Effector memory CD8-positive, alpha-beta T cell (primary cell): Measurements from ENCODE around the gene PGGHG.
"Not testable (repeated sequence)": the region's sequence is repeated elsewhere in the genome, so short reads cannot be mapped to it uniquely, and the experiment has no call there.

Experiments used
- ATAC-seq: fragments of 150-1000 bp; cut with Tn5 transposase; replicated peaks from 2 replicates; pipeline ENCODE4 v1.10.0; 2021; ENCODE audit warnings: mild to moderate bottlenecking, moderate library complexity
- DNase-seq, 3 experiments: peaks; one replicate each; pipeline ENCODE4 v3.0.0; 2021
- H3K27ac Mint-ChIP-seq, 2 donors: one replicate each; pipeline ENCODE4 v1.8.0; 2022; ENCODE audit warnings: mild to moderate bottlenecking in 2 of 2, mixed read lengths in 2 of 2, moderate library complexity in 2 of 2
- H3K27me3 Mint-ChIP-seq, 2 donors: one replicate each; pipeline ENCODE4 v1.8.0; 2022; ENCODE audit warnings: mixed read lengths in 2 of 2
- H3K36me3 Mint-ChIP-seq: one replicate; pipeline ENCODE4 v1.8.0; 2022; ENCODE audit warnings: mild to moderate bottlenecking, moderate library complexity, mixed read lengths; ENCODE audit not compliant: insufficient read depth
- H3K4me1 Mint-ChIP-seq, 2 donors: one replicate each; pipeline ENCODE4 v1.8.0; 2022; ENCODE audit warnings: low read depth in 2 of 2, mixed read lengths in 2 of 2
- H3K4me3 Mint-ChIP-seq, 2 donors: one replicate each; pipeline ENCODE4 v1.8.0; 2022; ENCODE audit warnings: mild to moderate bottlenecking in 2 of 2, mixed read lengths in 2 of 2, moderate library complexity in 2 of 2
- H3K9me3 Mint-ChIP-seq, 2 donors: one replicate each; pipeline ENCODE4 v1.8.0; 2022; ENCODE audit warnings: mixed read lengths in 2 of 2

PGGHG gene

GRCh38 chr11:256952-257737 is 31.8 kb upstream of the PGGHG start:
- Mint-ChIP-seq H3K36me3 (peaks cover 12% of the 10 kb centered on the region), H3K4me3 (no peak overlapping the region), H3K27me3 (peaks cover 10 to 25% of the 10 kb centered on the region in 2 donors), H3K9me3 (no peaks in the 10 kb centered on the region), H3K27ac (no peak overlapping the region), H3K4me1 (peaks cover 0 to 5% of the 10 kb centered on the region in 2 donors)
- no peak for ATAC-seq
- DNase-seq: no peak

GRCh38 chr11:257766-258493 is 31.0 kb upstream of the PGGHG start:
- peaks cover 0 to 7% of the 10 kb centered on the region in 2 donors for H3K4me1 Mint-ChIP-seq
- peaks cover 10 to 25% of the 10 kb centered on the region in 2 donors for H3K27me3 Mint-ChIP-seq
- no peak overlapping the region for H3K27ac Mint-ChIP-seq
- peaks cover 6% of the 10 kb centered on the region for H3K36me3 Mint-ChIP-seq
- ATAC-seq (no peak), DNase-seq (no peak)
- no peaks in the 10 kb centered on the region for H3K9me3 Mint-ChIP-seq
- H3K4me3 Mint-ChIP-seq: no peak overlapping the region

- no peaks in the 10 kb centered on the region for H3K9me3 Mint-ChIP-seq
- ATAC-seq (no peak), DNase-seq (no peak)
- H3K4me3 Mint-ChIP-seq: no peak overlapping the region
- H3K27ac Mint-ChIP-seq: no peak overlapping the region
- H3K27me3 Mint-ChIP-seq: peaks cover 10 to 25% of the 10 kb centered on the region in 2 donors
- H3K4me1 Mint-ChIP-seq: peaks cover 0 to 7% of the 10 kb centered on the region in 2 donors
- H3K36me3 Mint-ChIP-seq: no peaks in the 10 kb centered on the region
Observed at GRCh38 chr11:259413-259812, 29.5 kb upstream of the PGGHG start.

GRCh38 chr11:261624-262023 is 27.3 kb upstream of the PGGHG start:
- Mint-ChIP-seq H3K36me3 (peaks cover 4% of the 10 kb centered on the region), H3K27ac (no peak overlapping the region), H3K9me3 (no peaks in the 10 kb centered on the region), H3K4me3 (no peak overlapping the region), H3K4me1 (peaks cover 0 to 7% of the 10 kb centered on the region in 2 donors), H3K27me3 (peaks cover 10 to 25% of the 10 kb centered on the region in 2 donors)
- DNase-seq (no peak), ATAC-seq (no peak)

- ATAC-seq: peak; percentile 37
- peaks cover 35% of the 10 kb centered on the region for H3K36me3 Mint-ChIP-seq
- H3K27me3 Mint-ChIP-seq: no peaks in the 10 kb centered on the region
- DNase-seq: peak in 1 of 3 experiments; percentile 42
- peak overlapping the region; percentile 89 to 92 for H3K4me3 Mint-ChIP-seq
- H3K4me1 Mint-ChIP-seq: peaks cover 28% of the 10 kb centered on the region in 2 donors
- no peaks in the 10 kb centered on the region for H3K9me3 Mint-ChIP-seq
- peak overlapping the region; percentile 92 to 93 for H3K27ac Mint-ChIP-seq
Observed at GRCh38 chr11:266676-267439, 22.1 kb upstream of the PGGHG start.

- no peaks in the 10 kb centered on the region for H3K27me3 Mint-ChIP-seq
- peak in 1 of 3 experiments; percentile 56 for DNase-seq
Observed at GRCh38 chr11:267491-267994, 21.4 kb upstream of the PGGHG start.

GRCh38 chr11:268716-269145 is 20.2 kb upstream of the PGGHG start:
- Mint-ChIP-seq H3K27ac (peak overlapping the region; percentile 92 to 93), H3K4me3 (peak overlapping the region; percentile 89 to 92), H3K4me1 (peaks cover 27 to 30% of the 10 kb centered on the region in 2 donors), H3K36me3 (peaks cover 35% of the 10 kb centered on the region)
- ATAC-seq: peak; percentile 56
- H3K27me3 Mint-ChIP-seq, H3K9me3 Mint-ChIP-seq: not testable (repeated sequence)
- DNase-seq: peak in 2 of 3 experiments; percentile 57

More at GRCh38 chr11:267491-267994, 21.4 kb upstream of the PGGHG start:
- peak; percentile 30 for ATAC-seq
- H3K4me3 Mint-ChIP-seq: peak overlapping the region; percentile 89 to 92
- H3K27ac Mint-ChIP-seq: peak overlapping the region; percentile 92 to 93
- H3K4me1 Mint-ChIP-seq: peaks cover 27 to 30% of the 10 kb centered on the region in 2 donors
- peaks cover 35% of the 10 kb centered on the region for H3K36me3 Mint-ChIP-seq
- H3K9me3 Mint-ChIP-seq: no peaks in the 10 kb centered on the region

- Mint-ChIP-seq H3K4me3 (peak overlapping the region; percentile 89 to 92), H3K4me1 (peaks cover 27 to 30% of the 10 kb centered on the region in 2 donors)
- ATAC-seq: peak; percentile 71
Observed at GRCh38 chr11:269146-269890, 19.6 kb upstream of the PGGHG start.

GRCh38 chr11:270451-271318 is 18.2 kb upstream of the PGGHG start:
- H3K27me3 Mint-ChIP-seq: no peaks in the 10 kb centered on the region
- H3K4me1 Mint-ChIP-seq: peaks cover 27 to 30% of the 10 kb centered on the region in 2 donors
- ATAC-seq (no peak), DNase-seq (no peak)
- peaks cover 32% of the 10 kb centered on the region for H3K36me3 Mint-ChIP-seq
- H3K4me3 Mint-ChIP-seq: no peak overlapping the region
- no peaks in the 10 kb centered on the region for H3K9me3 Mint-ChIP-seq
- H3K27ac Mint-ChIP-seq: peak overlapping the region in 1 of 2 donors; percentile 92

More at GRCh38 chr11:269146-269890, 19.6 kb upstream of the PGGHG start:
- Mint-ChIP-seq H3K36me3 (peaks cover 35% of the 10 kb centered on the region), H3K27me3 (no peaks in the 10 kb centered on the region), H3K9me3 (no peaks in the 10 kb centered on the region), H3K27ac (peak overlapping the region; percentile 92 to 93)
- peak in 1 of 3 experiments; percentile 65 for DNase-seq

GRCh38 chr11:271319-271715 is 17.6 kb upstream of the PGGHG start:
- ATAC-seq (no peak), DNase-seq (no peak)
- Mint-ChIP-seq H3K27ac (no peak overlapping the region), H3K4me3 (no peak overlapping the region), H3K36me3 (peaks cover 32% of the 10 kb centered on the region), H3K9me3 (no peaks in the 10 kb centered on the region), H3K27me3 (no peaks in the 10 kb centered on the region), H3K4me1 (peaks cover 27 to 30% of the 10 kb centered on the region in 2 donors)

GRCh38 chr11:272195-272930 is 16.6 kb upstream of the PGGHG start:
- Mint-ChIP-seq H3K9me3 (no peaks in the 10 kb centered on the region), H3K27ac (peak overlapping the region; percentile 62 to 65), H3K4me3 (no peak overlapping the region), H3K27me3 (no peaks in the 10 kb centered on the region), H3K4me1 (peaks cover 25 to 29% of the 10 kb centered on the region in 2 donors), H3K36me3 (peaks cover 24% of the 10 kb centered on the region)
- DNase-seq (no peak), ATAC-seq (no peak)
